T-cell (primary cell): Measurements from ENCODE around the gene MVB12B. TPM values are rescaled to one million over a fixed set of nuclear protein-coding genes. Genes with fewer than 3 reads are reported as not detected.

Experiments used
- ATAC-seq, 4 experiments: fragments of 200-7000 bp in 3 of 4; fragments of 150-1000 bp in 1 of 4; cut with Tn5 transposase; replicated peaks in 1 of 4; 1 replicate in 3 of 4; 2 replicates in 1 of 4; pipeline ENCODE4 v1.10.0; 2021; ENCODE audit warnings: moderate library complexity in 3 of 4, mild to moderate bottlenecking in 2 of 4, moderate number of reproducible peaks in 1 of 4
- CTCF ChIA-PET, 2 donors: fragments of 300-600 bp; sonication (Branson Sonifier 250); formaldehyde crosslinking; loops; one replicate each; lab custom pipeline; 2022; ENCODE audit warnings: antibody characterized with exemption in 2 of 2; lab: Charles Lee
- POLR2A ChIA-PET, 2 donors: fragments of 300-600 bp; sonication (Branson Sonifier 250); formaldehyde crosslinking; loops; one replicate each; lab custom pipeline; 2022; ENCODE audit warnings: antibody characterized with exemption in 2 of 2; lab: Charles Lee
- DNase-seq, 35 experiments: peaks; one replicate each; pipeline versions ENCODE4 v3.0.0 to v3.0.0-alpha.2; 2013 to 2023
- H3K27ac ChIP-seq: one replicate; pipeline ENCODE4 v1.5.1; 2013; ENCODE audit warnings: low read length
- H3K27me3 ChIP-seq, 2 experiments: replicated peaks in 1 of 2; 1 replicate in 1 of 2; 2 replicates in 1 of 2; pipeline versions ENCODE4 v1.6.1 to v1.7.0; 2013; ENCODE audit warnings: low read length in 1 of 2, mixed read lengths in 1 of 2; ENCODE audit not compliant: control insufficient read depth in 2 of 2, insufficient read depth in 2 of 2; ENCODE audit errors: extremely low read depth in 1 of 2
- H3K36me3 ChIP-seq, 2 donors: 1 replicate in 1 of 2; 2 replicates in 1 of 2; pipeline versions ENCODE4 v1.6.1 to v1.7.0; 2013; ENCODE audit warnings: low read length in 1 of 2; ENCODE audit not compliant: control insufficient read depth in 2 of 2, insufficient read depth in 1 of 2; ENCODE audit errors: extremely low read depth in 1 of 2
- H3K4me1 ChIP-seq, 2 experiments: 1 replicate in 1 of 2; 2 replicates in 1 of 2; pipeline versions ENCODE4 v1.6.1 to v1.7.0; 2013; ENCODE audit warnings: low read length in 2 of 2, mixed read lengths in 1 of 2; ENCODE audit not compliant: insufficient read depth in 2 of 2, control insufficient read depth in 1 of 2; ENCODE audit errors: extremely low read depth in 1 of 2
- H3K4me3 ChIP-seq, 2 donors: 1 replicate in 1 of 2; 2 replicates in 1 of 2; pipeline versions ENCODE4 v1.5.1 to v1.7.0; 2013; ENCODE audit warnings: mild to moderate bottlenecking in 2 of 2, low read length in 1 of 2, moderate library complexity in 1 of 2; ENCODE audit not compliant: control insufficient read depth in 1 of 2; ENCODE audit errors: extremely low read depth in 1 of 2
- H3K9me3 ChIP-seq: 2 replicates; pipeline ENCODE4 v1.7.0; 2013
- H3K27ac Mint-ChIP-seq, 2 donors: one replicate each; pipeline ENCODE4 v1.8.0; 2020 to 2021; ENCODE audit warnings: mild to moderate bottlenecking in 2 of 2, mixed read lengths in 2 of 2
- H3K27me3 Mint-ChIP-seq, 2 donors: one replicate each; pipeline ENCODE4 v1.8.0; 2021 to 2022; ENCODE audit warnings: mixed read lengths in 2 of 2
- H3K36me3 Mint-ChIP-seq: one replicate; pipeline ENCODE4 v1.8.0; 2021; ENCODE audit warnings: mixed read lengths
- H3K4me1 Mint-ChIP-seq, 3 donors: one replicate each; pipeline ENCODE4 v1.8.0; 2020 to 2022; ENCODE audit warnings: mixed read lengths in 3 of 3, mild to moderate bottlenecking in 1 of 3
- H3K4me3 Mint-ChIP-seq, 3 donors: one replicate each; pipeline ENCODE4 v1.8.0; 2020 to 2022; ENCODE audit warnings: mild to moderate bottlenecking in 3 of 3, mixed read lengths in 3 of 3, moderate library complexity in 3 of 3
- H3K9me3 Mint-ChIP-seq, 3 donors: one replicate each; pipeline ENCODE4 v1.8.0; 2020 to 2022; ENCODE audit warnings: mixed read lengths in 3 of 3
- WGBS: methylation state at CpG from one replicate; pipeline ENCODE4 v1.1.5; 2013; ENCODE audit warnings: missing lambda C conversion rate; ENCODE audit not compliant: insufficient coverage; 5-methylcytosine and 5-hydroxymethylcytosine counted together
- total RNA-seq, 35 experiments: library from RNA in 6 of 35; stranded (reverse) in 6 of 35; fragments of 120-200 nt in 1 of 35; gene quantifications; one replicate each; pipeline versions ENCODE4 v1.2.1 to v1.2.4 and lab custom pipeline; 2013 to 2026

MVB12B gene
- total RNA-seq, 5 donors from 2014 or later (not counting 1 experiment from before 2014, with no cell fraction given), result 8.2 to 25.2 (median 10.6) TPM

DNA sequence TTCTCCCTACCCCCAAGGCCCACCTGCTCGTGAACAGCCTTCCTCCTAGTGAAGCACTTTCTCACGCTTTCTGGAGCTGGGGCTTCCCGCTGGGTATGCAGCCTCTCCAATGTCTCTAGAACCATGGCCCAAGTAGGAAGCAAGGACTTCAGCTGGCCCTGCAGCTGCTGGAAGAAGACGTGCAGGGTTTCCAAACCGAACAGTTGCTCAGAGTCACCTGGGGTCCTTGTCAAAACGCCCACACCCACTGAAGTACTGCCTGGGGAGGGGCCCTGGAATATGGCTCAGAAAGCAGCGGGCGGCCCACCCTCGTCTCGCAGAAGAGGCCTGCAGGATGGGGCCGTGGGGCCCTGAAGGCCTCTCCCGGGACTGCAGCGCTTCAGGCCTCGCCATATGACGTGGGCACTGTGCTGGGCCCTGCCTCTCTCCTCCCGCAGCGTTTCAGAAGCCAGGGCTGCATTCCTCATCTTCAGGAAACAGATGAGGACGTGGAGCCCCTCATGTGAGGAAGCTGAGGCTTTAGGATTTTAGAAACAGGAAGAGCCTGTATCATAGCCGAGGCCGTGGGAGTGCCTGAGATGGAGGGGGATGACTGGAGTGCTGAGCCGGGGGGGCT is 171.1 kb downstream of the MVB12B start:
- H3K27me3 ChIP-seq, result peaks cover 0 to 23% of the 10 kb centered on the region in 2 experiments
- CTCF ChIA-PET, result interaction anchor here in 1 of 2 donors (4.6 kb wide), 1 partner anchor 60 kb away, joined by 31 read pairs; no protein-coding TSS in a partner anchor
- WGBS, result 85% methylated on average over 18 of the region's 21 CpGs
- Mint-ChIP-seq H3K4me1 (peaks cover 5 to 16% (median 14%) of the 10 kb centered on the region in 3 donors), H3K36me3 (no peaks in the 10 kb centered on the region), H3K27ac (no peak overlapping the region), H3K4me3 (no peak overlapping the region), H3K27me3 (peaks cover 9% of the 10 kb centered on the region in 2 donors), H3K9me3 (no peaks in the 10 kb centered on the region)
- H3K27ac ChIP-seq, result no peak overlapping the region
- H3K9me3 ChIP-seq, result no peaks in the 10 kb centered on the region
- H3K4me3 ChIP-seq, result no peak overlapping the region
- ATAC-seq (no peak), DNase-seq (no peak)
- peaks cover 0 to 3% of the 10 kb centered on the region in 2 donors for H3K36me3 ChIP-seq
- H3K4me1 ChIP-seq, result peaks cover 0 to 28% of the 10 kb centered on the region in 2 experiments
- POLR2A ChIA-PET, result no interaction called here

DNA sequence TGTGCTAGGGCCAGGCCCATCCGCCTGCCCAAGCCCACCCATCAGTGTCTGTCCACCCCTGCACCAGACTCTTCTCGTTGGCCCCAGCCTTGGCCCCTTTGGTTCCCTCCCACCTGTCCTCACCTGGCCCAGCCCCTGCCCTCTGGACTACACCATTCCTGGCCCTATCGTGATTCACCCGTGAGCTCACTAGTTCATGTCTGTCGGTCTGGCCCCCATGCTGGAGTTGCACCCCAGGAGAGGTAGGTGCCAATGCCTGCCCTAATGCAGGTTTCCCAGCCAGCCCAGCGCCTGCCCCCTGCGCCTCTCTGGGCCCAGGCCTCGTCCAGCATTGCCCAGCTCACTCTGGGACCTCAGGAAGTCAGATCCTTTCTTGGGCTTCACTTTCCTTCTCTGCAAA is 171.7 kb downstream of the MVB12B start:
- Mint-ChIP-seq H3K9me3 (no peaks in the 10 kb centered on the region), H3K27ac (no peak overlapping the region), H3K4me1 (peaks cover 5 to 16% (median 14%) of the 10 kb centered on the region in 3 donors), H3K27me3 (peaks cover 9% of the 10 kb centered on the region in 2 donors), H3K36me3 (no peaks in the 10 kb centered on the region), H3K4me3 (no peak overlapping the region)
- no peak for ATAC-seq
- CTCF ChIA-PET, result interaction anchor here (0.6 to 4.6 kb wide), 5 partner anchors 19 to 168 kb away, joined by 3 to 31 read pairs (median 4); no protein-coding TSS in a partner anchor
- Histone ChIP-seq H3K27me3 (peaks cover 0 to 23% of the 10 kb centered on the region in 2 experiments), H3K4me3 (no peak overlapping the region), H3K9me3 (no peaks in the 10 kb centered on the region), H3K36me3 (peaks cover 0 to 3% of the 10 kb centered on the region in 2 donors), H3K27ac (no peak overlapping the region), H3K4me1 (peaks cover 0 to 28% of the 10 kb centered on the region in 2 experiments)
- 81% methylated on average over 8 of the region's 8 CpGs for WGBS
- POLR2A ChIA-PET, result no interaction called here
- DNase-seq, result no peak

DNA sequence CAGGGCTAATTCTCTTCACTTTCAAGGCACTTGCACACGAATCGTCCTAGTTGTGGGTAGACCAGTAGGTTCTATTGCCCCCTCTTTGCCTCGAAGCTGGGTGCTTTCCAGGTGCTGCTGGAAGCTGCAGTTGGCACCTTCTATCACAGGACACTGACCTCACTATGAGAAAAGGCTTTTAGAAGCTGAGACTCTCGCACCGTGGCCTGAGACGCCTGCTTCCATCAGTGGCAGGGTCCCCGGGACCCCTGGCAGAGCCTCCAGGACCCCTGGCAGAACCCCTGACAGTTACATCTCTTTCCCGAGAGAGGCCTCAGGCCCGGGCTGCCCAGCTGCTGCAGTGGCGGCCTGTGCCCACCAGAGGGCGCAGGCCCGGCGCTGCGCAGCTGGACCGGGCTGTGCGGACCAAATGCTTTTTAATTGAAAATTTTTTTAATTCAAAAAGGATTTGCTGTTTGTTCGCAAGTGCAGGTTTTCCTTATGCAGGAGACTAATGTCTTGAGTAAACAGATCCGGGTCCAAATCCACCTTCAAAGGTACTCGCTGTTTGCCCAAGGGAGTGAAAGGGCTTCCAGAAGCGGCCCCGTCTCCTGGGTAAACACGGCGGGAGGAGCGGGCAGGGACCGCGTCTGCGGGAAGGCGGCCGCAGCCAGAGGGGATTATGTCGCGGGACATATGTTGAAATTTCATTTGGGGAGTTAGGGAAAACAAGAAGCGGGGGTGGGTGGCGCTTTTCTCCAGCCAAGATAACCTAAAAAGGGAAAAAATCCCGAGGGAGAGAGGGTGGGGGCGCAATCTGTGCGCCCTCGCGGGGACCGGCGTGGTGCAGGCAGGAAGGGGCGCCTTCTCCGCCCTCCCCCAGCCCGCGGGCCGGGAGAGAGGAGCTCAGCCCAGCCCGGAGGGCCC is 172.6 kb downstream of the MVB12B start:
- peak; percentile 68 to 75 (median 72) for ATAC-seq

DNA sequence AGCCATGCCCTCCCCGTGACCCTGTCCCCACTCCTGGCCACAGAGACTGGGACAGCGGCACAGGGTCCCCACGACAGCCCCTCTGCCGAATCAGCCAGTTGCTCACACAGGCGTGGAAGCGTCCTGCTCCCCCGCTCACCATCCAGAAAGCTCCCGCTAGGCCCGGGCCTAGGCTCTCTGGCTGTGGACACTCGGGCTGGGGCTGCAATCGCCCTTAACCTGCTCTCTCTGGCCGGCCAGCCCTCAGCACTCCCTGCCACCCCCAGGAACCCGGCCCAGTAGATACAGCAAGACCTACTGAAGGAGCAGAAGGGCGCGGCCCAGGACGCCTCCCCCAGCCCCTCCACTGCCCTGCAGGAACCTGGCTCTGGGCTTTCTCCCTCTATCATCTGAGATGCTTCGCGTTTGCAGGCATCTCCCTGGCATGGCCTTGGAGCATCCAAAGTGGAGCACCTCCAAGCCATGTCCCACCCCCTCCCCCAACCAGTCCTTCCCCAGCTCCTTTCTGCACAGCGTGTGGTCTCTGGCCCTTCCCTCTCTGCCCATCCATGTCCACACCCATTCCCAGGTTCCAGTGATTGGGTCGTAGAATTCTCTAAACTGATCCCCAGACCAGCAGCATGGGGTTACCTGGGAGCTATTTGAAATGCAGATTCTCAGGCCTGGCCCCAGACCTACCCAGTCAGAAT is 173.4 kb downstream of the MVB12B start:
- ChIA-PET CTCF (interaction anchor here (1.3 to 4.6 kb wide), 4 partner anchors 17 to 58 kb away, joined by 3 to 31 read pairs (median 8); no protein-coding TSS in a partner anchor), POLR2A (no interaction called here)
- DNase-seq, result no peak
- ATAC-seq, result no peak
- Histone ChIP-seq H3K27me3 (peaks cover 0 to 23% of the 10 kb centered on the region in 2 experiments), H3K27ac (no peak overlapping the region), H3K4me3 (peak overlapping the region in 1 of 2 donors; percentile 68), H3K36me3 (peaks cover 3 to 8% of the 10 kb centered on the region in 2 donors), H3K9me3 (no peaks in the 10 kb centered on the region), H3K4me1 (peaks cover 0 to 28% of the 10 kb centered on the region in 2 experiments)
- 72% methylated on average over 15 of the region's 20 CpGs for WGBS
- H3K4me3 Mint-ChIP-seq, result peak overlapping the region in 2 of 3 donors; percentile 21 to 67
- H3K27me3 Mint-ChIP-seq, result peaks cover 9% of the 10 kb centered on the region in 2 donors
- H3K9me3 Mint-ChIP-seq, result no peaks in the 10 kb centered on the region
- H3K27ac Mint-ChIP-seq, result no peak overlapping the region
- H3K4me1 Mint-ChIP-seq, result peaks cover 5 to 16% (median 14%) of the 10 kb centered on the region in 3 donors
- H3K36me3 Mint-ChIP-seq, result no peaks in the 10 kb centered on the region

More for the DNA sequence above, 172.6 kb downstream of the MVB12B start:
- POLR2A ChIA-PET, result no interaction called here
- peaks cover 9% of the 10 kb centered on the region in 2 donors for H3K27me3 Mint-ChIP-seq
- peak overlapping the region; percentile 24 to 67 (median 53) for H3K4me3 Mint-ChIP-seq
- no peaks in the 10 kb centered on the region for H3K36me3 Mint-ChIP-seq
- CTCF ChIA-PET, result interaction anchor here (0.6 to 4.6 kb wide), 9 partner anchors 18 to 717 kb away, joined by 3 to 31 read pairs (median 3); no protein-coding TSS in a partner anchor
- 15% methylated on average over 17 of the region's 46 CpGs for WGBS
- Histone ChIP-seq H3K4me3 (peak overlapping the region; percentile 34 to 68), H3K27me3 (peaks cover 0 to 23% of the 10 kb centered on the region in 2 experiments), H3K4me1 (peaks cover 0 to 28% of the 10 kb centered on the region in 2 experiments), H3K27ac (no peak overlapping the region), H3K36me3 (peaks cover 3 to 6% of the 10 kb centered on the region in 2 donors), H3K9me3 (no peaks in the 10 kb centered on the region)
- H3K9me3 Mint-ChIP-seq, result no peaks in the 10 kb centered on the region
- peaks cover 5 to 16% (median 14%) of the 10 kb centered on the region in 3 donors for H3K4me1 Mint-ChIP-seq
- DNase-seq, result peak in 23 of 35 experiments; percentile 20 to 71 (median 34)
- no peak overlapping the region for H3K27ac Mint-ChIP-seq

DNA sequence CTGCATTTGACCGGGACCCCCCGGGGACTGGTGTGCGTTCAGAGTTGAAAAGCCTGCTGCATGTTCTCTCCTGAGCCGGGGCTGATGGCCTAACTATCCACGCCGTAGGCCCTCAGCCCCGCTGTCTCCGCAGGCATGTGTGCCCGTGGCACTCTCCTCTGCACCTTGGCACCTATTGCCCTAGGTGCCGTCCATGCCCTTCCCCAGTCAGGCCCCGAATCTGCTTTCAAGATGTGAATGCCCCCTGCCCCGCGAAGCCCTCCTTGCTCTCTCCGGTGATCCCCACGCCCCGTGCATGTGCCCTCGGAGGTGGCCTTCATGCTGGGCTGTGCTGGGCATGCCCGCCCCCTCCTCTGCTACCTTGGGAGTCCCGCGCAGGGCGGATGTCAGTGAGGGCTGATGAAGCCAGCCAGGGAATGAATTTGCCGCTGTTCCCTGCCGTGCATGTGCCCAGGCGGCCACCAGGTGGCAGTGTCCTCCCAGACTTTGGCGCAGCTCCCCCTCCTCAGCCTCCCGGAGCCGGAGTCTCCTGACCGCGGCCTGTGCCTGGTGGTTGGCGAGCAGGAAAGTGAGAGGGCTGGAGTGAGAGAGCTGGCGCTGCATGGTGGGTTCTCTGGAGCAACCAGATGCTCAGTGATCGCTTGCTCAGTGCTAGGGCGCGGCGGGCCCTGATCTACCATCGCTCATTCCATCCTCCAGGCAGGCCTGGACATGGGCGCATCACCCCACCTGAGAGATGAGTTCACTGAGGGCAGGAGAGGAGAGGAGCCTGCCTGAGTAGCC is 174.2 kb downstream of the MVB12B start:
- POLR2A ChIA-PET, result no interaction called here
- H3K27me3 Mint-ChIP-seq, result peaks cover 9% of the 10 kb centered on the region in 2 donors
- H3K27ac ChIP-seq, result no peak overlapping the region
- H3K36me3 Mint-ChIP-seq, result no peaks in the 10 kb centered on the region
- CTCF ChIA-PET, result interaction anchor here (1.8 to 4.6 kb wide), 2 partner anchors 57 kb away, joined by 11 to 31 read pairs; no protein-coding TSS in a partner anchor
- ATAC-seq (peak; percentile 65 to 78 (median 70)), DNase-seq (peak; percentile 18 to 83 (median 58))
- H3K9me3 Mint-ChIP-seq, result no peaks in the 10 kb centered on the region
- peaks cover 3 to 8% of the 10 kb centered on the region in 2 donors for H3K36me3 ChIP-seq
- no peaks in the 10 kb centered on the region for H3K9me3 ChIP-seq
- peaks cover 5 to 16% (median 14%) of the 10 kb centered on the region in 3 donors for H3K4me1 Mint-ChIP-seq
- H3K27me3 ChIP-seq, result peaks cover 0 to 23% of the 10 kb centered on the region in 2 experiments
- peaks cover 0 to 28% of the 10 kb centered on the region in 2 experiments for H3K4me1 ChIP-seq
- no peak overlapping the region for H3K27ac Mint-ChIP-seq
- no peak overlapping the region for H3K4me3 ChIP-seq
- 35% methylated on average over 30 of the region's 37 CpGs for WGBS
- H3K4me3 Mint-ChIP-seq, result peak overlapping the region in 2 of 3 donors; percentile 47 to 67
